ENCODE results near the gene PARP6.

Gene PARP6

GRCh38 chr15:72249142-72249810, 23.1 kb downstream of the PARP6 start:
- TF ChIP-seq, protein P1, sequence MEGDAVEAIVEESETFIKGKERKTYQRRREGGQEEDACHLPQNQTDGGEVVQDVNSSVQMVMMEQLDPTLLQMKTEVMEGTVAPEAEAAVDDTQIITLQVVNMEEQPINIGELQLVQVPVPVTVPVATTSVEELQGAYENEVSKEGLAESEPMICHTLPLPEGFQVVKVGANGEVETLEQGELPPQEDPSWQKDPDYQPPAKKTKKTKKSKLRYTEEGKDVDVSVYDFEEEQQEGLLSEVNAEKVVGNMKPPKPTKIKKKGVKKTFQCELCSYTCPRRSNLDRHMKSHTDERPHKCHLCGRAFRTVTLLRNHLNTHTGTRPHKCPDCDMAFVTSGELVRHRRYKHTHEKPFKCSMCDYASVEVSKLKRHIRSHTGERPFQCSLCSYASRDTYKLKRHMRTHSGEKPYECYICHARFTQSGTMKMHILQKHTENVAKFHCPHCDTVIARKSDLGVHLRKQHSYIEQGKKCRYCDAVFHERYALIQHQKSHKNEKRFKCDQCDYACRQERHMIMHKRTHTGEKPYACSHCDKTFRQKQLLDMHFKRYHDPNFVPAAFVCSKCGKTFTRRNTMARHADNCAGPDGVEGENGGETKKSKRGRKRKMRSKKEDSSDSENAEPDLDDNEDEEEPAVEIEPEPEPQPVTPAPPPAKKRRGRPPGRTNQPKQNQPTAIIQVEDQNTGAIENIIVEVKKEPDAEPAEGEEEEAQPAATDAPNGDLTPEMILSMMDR (IDR thresholded peaks at IDR 0.05; ENCODE audit: insufficient read depth, low read length, poor library complexity, severe bottlenecking), result no peak
- DNase-seq (ENCODE audit: extremely low read depth, insufficient read length), result no peak
- Histone ChIP-seq H3K27me3 (replicated peaks; ENCODE audit: control insufficient read depth, insufficient read depth, low read length) (no peaks in the 10 kb centered on the region), H3K36me3 (ENCODE audit: control insufficient read depth, insufficient read depth, low read length) (peaks cover 17% of the 10 kb centered on the region), H3K4me3 (replicated peaks; ENCODE audit: low read depth, low read length) (no peak overlapping the region)

GRCh38 chr15:72248514-72248913, 23.8 kb downstream of the PARP6 start:
- peaks cover 17% of the 10 kb centered on the region for H3K36me3 ChIP-seq (ENCODE audit: control insufficient read depth, insufficient read depth, low read length)
- DNase-seq (ENCODE audit: extremely low read depth, insufficient read length), result no peak
- H3K4me3 ChIP-seq (replicated peaks; ENCODE audit: low read depth, low read length), result no peak overlapping the region
- no peaks in the 10 kb centered on the region for H3K27me3 ChIP-seq (replicated peaks; ENCODE audit: control insufficient read depth, insufficient read depth, low read length)
- TF ChIP-seq, protein P1 (IDR thresholded peaks at IDR 0.05; ENCODE audit: insufficient read depth, low read length, poor library complexity, severe bottlenecking), result no peak

DNA sequence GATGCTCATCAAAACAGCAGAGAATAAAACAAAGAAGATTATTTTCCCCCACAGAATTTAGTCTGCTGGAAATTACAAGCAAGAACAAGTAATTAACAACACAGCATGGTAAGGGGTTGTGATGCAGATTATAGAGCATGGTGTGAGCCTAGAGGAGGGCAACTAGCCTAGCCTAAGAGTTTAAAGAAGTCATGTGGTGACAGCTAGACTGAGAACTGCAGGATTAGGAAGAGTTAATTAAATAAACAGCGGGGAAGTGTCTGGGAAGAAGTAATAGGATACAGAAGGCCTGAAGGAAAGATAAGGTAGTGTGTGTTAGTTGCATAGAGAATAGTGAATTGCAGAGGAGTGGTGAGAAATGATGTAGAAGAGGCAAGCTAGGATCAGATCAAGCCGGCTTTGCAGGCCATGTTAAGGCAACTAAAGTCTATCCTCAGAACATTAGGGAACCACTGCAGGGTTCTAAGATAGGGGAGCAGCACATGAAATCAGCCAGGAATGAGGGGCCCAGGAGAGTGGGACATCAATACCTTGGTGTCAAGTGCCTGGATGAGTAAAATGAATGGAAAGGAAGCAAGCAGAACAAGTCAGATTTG, 29.5 kb downstream of the PARP6 start:
- no peak for DNase-seq (ENCODE audit: extremely low read depth, insufficient read length)
- peaks cover 16% of the 10 kb centered on the region for H3K36me3 ChIP-seq (ENCODE audit: control insufficient read depth, insufficient read depth, low read length)
- TF ChIP-seq, protein P1 (IDR thresholded peaks at IDR 0.05; ENCODE audit: insufficient read depth, low read length, poor library complexity, severe bottlenecking), result no peak
- no peak overlapping the region for H3K4me3 ChIP-seq (replicated peaks; ENCODE audit: low read depth, low read length)
- H3K27me3 ChIP-seq (replicated peaks; ENCODE audit: control insufficient read depth, insufficient read depth, low read length), result no peaks in the 10 kb centered on the region

- H3K4me3 ChIP-seq (replicated peaks; ENCODE audit: low read depth, low read length), result no peak overlapping the region
- no peaks in the 10 kb centered on the region for H3K27me3 ChIP-seq (replicated peaks; ENCODE audit: control insufficient read depth, insufficient read depth, low read length)
- TF ChIP-seq, protein P1 (IDR thresholded peaks at IDR 0.05; ENCODE audit: insufficient read depth, low read length, poor library complexity, severe bottlenecking), result no peak
- DNase-seq (ENCODE audit: extremely low read depth, insufficient read length), result no peak
- H3K36me3 ChIP-seq (ENCODE audit: control insufficient read depth, insufficient read depth, low read length), result peaks cover 16% of the 10 kb centered on the region
Observed at GRCh38 chr15:72239652-72240051, 32.7 kb downstream of the PARP6 start.

DNA sequence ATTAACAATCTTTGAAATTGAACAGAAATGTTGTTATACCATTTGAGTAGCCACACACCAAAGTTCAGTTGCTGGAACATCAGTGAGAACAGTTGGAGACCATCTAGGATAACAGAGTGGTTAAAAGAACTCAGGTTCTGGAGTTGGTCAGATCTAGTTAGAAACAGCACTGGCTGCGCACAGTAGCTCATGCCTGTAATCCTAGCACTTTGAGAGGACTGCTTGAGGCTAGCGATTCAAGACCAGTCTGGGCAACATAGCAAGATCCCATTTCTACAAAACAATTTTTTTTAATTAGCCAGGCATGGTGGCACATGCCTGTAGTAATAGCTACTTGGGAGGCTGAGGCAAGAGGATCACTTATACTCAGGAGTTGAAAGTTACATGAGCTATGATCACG, 33.8 kb downstream of the PARP6 start:
- H3K36me3 ChIP-seq (ENCODE audit: control insufficient read depth, insufficient read depth, low read length), result peaks cover 16% of the 10 kb centered on the region
- H3K4me3 ChIP-seq (replicated peaks; ENCODE audit: low read depth, low read length), result no peak overlapping the region
- TF ChIP-seq, protein P1 (IDR thresholded peaks at IDR 0.05; ENCODE audit: insufficient read depth, low read length, poor library complexity, severe bottlenecking), result no peak
- H3K27me3 ChIP-seq (replicated peaks; ENCODE audit: control insufficient read depth, insufficient read depth, low read length), result no peaks in the 10 kb centered on the region
- DNase-seq (ENCODE audit: extremely low read depth, insufficient read length), result no peak
